Fibroblast of the conjunctiva (primary cell): ENCODE data around the gene PKN1.
"Not testable (repeated sequence)": the region's sequence is repeated elsewhere in the genome, so short reads cannot be mapped to it uniquely, and the experiment has no call there.

ENCODE experiments used
- DNase-seq: peaks from one replicate; pipeline ENCODE4 v3.0.0-alpha.2; 2010; ENCODE audit warnings: low read depth

Gene PKN1

DNA sequence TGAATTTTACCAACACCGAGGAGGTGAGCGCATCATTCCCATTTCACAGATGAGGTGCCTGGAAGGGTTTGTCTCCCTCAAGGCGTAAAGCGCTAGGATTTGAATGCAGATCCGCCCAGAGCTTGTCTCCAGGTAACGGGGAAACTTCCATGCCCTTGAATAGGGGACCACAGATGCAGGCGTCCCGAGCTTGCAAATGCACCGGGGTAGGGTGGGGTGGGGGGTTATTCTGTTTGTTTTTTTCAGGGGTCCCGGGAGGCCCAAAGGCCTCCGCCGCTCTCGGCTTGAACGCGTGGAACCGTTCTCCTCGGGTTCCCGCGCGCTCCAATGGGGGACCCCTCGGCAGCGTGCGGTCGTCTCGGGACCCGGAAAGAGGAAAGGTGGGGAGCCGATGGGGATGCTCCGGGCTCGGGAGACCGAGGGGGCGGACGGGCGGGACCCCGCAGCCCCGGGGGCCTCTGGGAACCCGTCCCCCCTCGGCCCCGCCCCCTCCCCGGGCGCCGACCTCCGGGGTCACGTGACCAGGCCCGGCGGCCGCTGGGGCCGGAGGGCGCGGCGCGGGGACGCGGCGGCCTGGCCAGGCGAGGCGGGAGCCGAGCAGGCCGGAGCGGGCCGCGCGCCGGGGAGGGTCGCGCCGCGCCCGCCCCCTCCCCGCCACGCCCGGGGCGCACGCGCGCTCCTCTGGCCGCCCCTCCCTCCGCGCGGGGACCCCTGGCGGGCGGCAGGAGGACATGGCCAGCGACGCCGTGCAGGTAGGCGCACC lies at the start of gene PKN1:
Gene PKN1, plus strand, starts transcription at position 516 of the 763 bp plus-strand sequence. Its CDS starts 216 bp downstream, at position 732.
- DNase-seq = no peak

DNA sequence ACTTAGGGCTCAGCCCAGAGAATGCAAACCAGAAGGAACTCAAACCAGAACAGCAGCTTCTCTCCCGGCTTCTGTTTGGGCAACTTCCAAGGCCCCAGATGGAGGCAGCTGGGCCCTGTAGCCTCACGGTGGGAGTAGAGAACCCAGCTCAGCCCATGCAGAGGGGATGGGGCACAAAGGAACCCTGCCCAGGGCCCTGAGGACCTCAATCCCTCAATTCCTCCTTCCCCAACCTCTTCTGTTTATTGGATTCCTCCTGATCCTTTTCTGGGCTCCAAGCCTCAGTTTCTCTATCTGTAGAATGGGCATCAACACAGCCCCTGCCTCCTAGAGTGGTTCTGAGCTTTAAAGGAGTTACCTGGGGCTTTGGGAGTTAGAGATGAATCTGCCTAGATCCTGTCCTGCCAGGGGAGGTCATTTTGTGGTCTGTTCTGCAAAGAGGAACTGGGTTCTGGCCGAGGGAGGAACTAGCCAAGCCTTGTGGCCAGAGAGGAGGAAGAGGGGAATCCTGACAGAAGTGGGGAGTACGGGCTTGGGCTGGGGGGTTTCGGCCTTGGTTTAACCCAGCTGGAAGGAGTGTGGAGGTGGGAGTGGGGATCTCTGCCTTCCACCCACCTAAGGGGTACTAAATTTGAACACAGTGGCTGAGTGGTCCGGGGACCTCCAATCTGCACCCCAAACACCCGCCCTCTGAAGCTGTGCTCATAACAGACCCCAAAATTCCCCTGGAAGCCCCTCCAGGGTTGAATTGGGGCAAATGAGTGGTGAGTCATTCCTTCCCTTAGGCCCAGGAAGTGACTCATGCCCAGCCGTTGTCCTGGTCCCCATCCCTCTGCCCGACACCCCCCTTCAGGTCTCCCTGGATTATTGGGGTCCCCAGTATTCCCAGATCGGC lies 49.2 kb upstream of the PKN1 start:
- DNase-seq = no peak

DNA sequence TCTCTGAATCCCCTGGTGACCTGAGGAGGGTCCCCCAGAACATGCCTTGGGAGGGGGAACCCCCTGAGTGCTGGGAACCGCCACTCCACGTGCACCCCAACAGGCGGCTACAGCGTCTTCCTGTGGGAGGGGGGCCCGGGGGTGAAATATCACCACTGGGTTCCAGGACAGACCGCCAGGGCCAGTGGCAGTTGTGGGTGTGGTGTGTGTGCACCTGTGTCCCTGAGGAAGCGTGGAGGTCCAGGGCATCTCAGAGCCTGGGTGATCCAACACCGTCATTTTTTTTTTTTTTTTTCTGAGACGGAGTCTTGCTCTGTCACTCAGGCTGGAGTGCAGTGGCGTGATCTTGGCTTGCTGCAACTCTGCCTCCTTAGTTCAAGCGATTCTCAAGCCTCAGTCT lies 47.6 kb upstream of the PKN1 start:
- no peak for DNase-seq

DNA sequence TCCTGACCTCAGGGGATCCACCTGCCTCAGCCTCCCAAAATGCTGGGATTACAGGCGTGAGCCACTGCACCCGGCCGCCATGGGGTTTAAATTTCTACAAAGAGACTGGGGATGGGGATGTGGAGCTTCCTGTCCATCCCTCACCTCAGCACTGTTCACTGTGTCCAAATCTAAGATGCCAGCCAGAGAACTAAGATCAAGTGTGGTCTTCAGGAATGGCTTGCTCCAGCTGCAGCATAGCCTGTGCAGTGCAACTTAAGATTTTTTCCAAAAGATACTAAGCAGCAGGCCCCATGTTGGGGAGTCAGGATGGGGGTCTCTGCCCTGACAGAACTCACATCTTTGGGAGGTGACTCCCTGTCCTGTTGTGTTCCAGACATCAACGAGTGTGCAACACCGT lies 42.6 kb upstream of the PKN1 start:
- DNase-seq = no peak

DNA sequence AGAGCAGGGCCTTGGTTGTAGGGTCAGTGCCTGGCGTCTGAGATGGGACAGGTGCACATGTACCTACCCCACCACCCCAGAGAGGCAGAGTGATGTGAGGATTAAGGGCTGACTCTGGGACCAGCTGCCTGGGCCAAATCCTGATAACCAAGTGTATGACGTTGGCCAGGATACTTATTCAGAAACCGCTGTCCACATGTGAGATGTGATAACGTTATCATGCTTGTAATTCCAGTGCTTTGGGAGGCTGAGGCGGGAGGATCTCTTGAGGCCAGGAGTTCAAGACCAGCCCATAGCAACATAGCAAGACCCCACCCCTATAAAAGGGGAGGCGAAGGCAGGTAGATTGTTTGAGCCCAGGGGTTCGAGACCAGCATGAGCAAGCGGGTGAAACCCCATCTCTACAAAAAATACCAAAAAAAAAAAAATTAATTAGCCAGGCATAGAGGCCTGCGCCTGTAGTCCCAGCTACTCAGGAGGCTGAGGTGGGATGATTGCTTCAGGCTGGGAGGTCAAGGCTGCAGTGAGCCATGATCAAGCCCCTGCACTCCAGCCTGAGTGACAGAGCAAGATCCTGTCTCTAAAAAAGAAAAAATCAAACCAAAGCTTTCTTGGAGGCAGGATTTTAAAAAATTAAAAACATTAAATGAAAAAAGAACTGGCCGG lies 41.8 kb upstream of the PKN1 start:
- DNase-seq = no peak

DNA sequence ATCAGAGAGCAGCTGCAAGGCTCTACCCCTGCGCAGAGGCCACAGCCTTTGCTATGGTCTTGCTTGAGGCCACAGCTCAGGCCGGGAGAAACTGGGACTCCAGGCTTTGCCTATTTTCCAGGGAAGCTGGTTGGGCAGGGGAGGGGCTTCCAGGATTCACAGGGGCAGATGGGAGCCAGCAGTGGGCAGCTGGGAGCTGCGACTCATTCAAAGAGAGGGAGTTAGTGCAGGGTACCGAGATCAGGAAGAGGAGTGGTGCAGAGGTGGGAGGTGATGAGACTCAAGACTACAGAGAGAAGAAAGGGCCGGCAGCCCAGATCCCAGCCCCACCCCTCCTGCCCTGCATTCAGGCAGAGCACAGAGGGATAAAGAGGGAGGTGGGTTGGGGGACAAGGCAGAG lies 39.8 kb upstream of the PKN1 start:
- DNase-seq = no peak

DNA sequence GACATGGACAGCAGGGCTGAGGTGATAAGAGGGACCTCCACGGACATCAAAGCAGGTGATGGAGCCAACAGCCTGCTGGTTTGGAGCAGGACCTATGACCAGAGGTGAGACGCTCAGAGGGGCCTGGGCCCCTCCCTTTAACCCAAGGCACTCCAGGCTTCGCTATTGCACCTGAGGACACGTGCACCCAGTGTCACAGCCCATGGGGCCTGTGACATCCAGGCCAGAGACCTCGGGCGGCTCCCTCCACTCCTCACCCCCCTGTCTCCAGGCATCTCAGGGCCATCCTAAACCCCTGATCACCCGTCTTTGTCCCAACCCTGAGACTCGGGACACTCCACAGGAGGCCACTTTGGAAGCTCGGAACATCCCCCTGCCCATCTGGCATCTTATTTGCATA lies 38.9 kb upstream of the PKN1 start:
- no peak for DNase-seq

DNA sequence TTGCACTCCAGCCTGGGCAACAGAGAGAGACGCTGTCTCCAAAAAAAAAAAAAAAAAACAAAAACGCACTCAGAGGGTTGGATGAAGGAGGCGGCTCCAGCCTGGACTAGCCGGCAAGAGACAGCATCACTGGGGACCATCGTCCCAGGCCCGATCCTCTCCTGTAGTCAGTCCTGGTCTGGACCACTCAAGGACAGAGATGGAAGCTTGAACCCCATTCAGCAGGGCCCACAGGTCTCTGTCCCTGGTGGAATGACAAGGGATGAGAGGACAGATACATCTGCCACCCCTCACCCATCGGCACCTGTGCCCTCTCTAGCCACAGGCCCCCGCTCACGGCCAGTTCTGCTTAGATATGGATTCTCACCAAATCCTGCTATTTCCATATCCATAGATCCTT lies 37.8 kb upstream of the PKN1 start:
- DNase-seq = no peak

DNA sequence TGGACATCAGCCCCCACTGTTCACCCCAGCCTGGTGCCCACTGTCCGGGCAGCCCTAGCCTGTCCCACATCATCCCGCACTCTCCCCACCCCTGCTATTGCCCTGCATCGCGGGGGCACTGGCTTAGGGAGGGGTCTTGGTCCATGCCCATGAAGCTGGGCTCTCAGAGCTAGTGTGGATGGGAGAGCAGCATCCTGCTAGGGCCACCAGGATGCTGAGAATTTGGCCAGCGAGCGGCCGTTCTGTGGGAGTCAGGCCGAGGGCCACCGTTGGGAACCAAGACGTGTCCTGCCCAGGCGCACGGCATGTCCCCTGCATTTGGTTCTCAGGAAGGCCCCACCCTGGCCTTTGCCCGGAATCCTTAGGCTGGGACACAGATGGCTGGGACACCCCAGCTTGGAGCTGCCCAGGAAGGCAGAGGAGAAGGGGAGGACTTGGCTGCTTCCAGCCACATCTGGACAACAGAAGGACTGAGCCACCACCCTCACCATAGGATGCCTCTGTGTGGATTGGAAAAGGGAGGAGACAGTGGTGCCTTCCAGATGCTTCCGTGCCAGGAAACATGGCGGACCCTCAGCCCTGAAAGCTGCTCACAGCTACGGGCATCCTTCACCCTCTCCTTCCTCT lies 37.3 kb upstream of the PKN1 start:
- DNase-seq = no peak

DNA sequence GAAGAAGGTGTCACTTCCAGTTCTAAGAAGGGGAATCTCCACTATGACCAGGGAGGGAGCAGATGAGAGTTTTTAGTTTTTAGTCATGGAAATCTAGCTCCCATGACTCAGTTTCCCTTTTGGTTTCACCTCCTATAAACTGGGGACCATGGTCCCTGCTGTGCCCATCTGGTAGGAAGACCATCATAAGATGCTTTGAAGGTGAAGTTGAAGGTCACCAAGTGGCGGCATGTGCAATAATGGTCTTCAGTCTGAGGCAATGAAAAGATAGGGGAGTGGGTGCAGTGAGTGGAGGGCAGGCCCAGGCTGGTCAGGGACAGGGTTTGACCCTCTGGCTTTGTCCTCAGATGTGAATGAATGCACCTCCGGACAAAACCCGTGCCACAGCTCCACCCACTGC lies 36.4 kb upstream of the PKN1 start:
- not testable (repeated sequence) for DNase-seq

DNA sequence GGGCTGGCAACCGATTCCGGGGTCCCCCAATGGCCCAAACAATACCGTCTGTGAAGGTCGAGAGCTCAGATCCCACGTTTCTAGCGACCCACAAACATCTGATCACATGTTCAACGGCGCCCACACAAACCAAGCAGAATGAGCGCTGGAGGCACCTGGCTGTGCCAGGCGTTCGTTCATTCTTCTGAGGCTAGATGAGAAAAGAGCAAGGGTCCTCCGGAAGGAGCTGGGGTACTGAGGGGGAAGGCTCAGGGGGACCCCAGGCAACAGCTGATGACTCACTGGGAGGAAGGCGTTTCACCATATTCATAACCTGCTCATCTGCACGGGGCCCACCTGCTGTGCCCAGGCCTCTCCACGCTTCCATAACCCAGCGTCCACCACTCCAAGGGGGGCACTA lies 35.9 kb upstream of the PKN1 start:
- not testable (repeated sequence) for DNase-seq

DNA sequence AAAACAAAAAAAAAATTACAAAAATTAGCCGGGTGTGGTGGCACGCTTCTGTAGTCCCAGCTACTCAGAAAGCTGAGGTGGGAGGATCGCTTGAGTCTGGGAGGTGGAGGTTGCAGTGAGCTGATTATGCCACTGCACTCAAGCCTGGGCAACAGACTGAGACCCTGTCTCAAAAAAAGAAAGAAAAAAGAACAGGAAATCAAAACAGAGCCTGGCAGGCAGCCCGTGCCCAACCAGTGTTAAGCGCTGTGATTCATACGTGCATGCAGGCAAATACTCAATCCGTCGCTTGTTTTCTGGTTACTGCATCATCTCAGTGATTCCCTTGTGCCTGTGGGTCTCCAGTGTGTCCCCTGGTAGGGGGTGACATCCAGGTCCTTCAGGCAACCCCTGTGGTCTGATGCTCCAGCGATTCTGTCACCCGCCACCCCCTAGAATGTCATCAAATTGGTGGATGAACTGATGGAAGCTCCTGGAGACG lies 32.1 kb upstream of the PKN1 start:
- no peak for DNase-seq

DNA sequence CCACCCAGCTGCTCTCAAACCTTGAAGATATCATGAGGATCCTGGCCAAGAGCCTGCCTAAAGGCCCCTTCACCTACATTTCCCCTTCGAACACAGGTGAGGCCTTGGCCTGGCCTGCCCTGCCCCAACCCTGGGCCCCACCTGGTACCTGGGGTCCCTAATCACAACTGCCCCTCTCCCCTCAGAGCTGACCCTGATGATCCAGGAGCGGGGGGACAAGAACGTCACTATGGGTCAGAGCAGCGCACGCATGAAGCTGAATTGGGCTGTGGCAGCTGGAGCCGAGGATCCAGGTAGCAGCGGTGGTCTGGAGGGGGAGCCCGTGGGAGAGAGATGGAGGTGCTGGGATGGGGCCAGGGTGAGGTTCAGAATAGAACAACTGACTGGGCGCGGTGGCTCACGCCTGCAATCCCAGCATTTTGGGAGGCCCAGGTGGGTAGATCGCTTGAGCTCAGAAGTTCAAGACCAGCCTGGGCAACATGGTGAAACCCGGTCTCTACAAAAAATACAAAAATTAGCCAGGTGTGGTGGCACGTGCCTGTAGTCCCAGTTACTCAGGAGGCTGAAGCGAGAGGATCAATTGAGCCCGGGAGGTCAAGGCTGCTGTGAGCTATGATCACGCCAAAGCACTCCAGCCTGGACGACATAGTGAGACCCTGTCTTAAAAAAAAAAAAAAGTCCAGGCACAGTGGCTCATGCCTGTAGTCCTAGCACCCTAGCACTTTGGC lies 31.5 kb upstream of the PKN1 start:
- no peak for DNase-seq

DNA sequence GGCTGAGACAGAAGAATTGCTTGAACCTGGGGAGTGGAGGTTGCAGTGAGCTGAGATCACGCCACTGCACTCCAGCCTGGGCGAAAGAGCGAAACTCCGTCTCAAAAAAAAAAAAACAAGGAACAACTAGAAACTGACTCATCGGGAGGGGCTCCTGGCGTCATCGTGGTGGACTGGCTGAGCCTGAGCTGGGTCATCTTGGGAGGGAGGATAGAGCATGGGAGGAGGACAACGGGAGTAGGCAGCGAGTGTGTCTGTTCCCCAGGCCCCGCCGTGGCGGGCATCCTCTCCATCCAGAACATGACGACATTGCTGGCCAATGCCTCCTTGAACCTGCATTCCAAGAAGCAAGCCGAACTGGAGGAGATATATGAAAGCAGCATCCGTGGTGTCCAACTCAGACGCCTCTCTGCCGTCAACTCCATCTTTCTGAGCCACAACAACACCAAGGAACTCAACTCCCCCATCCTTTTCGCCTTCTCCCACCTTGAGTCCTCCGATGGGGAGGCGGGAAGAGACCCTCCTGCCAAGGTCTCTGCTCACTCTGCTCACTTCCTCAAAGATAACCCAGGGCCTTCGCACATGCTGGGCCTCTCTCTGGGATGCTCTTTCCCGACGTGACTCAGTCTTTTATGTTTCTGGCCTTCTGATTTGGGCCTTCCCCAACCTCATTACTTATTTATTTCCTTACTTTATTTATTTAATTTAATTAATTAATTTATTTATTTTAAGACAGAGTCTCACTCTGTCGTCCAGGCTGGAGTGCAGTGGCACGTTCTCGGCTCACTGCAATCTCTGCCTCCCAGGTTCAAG lies 30.6 kb upstream of the PKN1 start:
- peak; percentile 84 for DNase-seq

DNA sequence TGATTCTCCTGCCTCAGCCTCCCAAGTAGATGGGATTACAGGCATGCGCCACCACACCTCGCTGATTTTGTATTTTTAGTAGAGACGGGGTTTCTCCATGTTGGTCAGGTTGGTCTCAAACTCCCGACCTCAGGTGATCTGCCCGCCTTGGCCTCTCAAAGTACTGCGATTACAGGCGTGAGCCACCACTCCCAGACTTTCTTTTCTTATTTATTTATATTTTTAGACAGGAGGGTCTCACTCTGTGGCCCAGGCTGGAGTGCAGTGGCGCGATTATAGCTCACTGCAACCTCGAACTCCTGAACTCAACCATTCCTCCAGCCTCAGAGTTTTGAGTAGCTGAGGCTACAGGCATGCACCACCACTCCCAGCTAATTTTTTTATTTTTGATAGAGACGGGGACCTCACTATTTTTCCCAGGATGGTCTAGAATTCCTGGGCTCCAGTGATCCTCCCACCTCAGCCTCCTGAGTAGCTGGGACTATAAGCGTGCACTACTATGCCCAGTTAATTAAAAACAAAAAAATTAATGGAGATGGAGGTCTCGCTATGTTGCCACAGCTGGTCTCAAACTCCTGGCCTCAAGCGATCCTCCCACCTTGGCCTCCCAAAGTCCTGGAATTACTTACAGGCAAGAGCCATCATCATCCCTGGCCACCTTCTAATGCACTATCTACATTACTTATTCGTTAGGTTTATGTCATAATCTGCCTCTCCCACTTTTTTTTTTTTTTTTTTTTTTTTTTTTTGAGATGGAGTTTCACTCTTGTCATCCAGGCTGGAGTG lies 29.8 kb upstream of the PKN1 start:
- not testable (repeated sequence) for DNase-seq

DNA sequence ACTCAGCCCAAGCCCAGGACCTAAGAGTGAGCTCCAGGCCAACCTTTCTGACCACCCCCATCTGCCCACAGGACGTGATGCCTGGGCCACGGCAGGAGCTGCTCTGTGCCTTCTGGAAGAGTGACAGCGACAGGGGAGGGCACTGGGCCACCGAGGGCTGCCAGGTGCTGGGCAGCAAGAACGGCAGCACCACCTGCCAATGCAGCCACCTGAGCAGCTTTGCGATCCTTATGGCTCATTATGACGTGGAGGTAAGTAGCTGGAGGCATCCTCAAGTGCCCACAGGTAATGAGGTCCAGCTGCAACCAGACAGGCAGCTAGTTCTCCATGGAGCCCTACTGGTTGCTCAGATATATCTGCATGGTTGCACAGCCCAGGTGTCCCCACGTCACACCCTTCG lies 28.8 kb upstream of the PKN1 start:
- no peak for DNase-seq

DNA sequence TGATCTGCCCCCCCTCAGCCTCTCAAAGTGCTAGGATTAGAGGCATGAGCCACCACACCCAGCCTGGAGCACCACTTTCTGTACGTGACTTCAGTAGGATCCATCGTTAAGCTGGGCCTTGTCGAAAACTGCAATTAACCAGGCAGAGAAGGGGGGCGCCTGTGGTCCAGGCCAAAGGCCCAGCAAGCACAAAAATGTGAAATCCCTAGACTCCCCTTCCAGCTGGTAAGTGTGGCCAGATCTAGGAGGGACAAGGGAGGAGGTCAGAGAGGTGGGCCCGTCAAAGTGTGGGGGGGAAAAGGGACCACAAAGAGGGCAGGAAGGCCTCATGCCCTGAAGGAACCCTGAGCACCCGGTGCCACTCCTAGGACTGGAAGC lies 27.7 kb upstream of the PKN1 start:
- no peak for DNase-seq

DNA sequence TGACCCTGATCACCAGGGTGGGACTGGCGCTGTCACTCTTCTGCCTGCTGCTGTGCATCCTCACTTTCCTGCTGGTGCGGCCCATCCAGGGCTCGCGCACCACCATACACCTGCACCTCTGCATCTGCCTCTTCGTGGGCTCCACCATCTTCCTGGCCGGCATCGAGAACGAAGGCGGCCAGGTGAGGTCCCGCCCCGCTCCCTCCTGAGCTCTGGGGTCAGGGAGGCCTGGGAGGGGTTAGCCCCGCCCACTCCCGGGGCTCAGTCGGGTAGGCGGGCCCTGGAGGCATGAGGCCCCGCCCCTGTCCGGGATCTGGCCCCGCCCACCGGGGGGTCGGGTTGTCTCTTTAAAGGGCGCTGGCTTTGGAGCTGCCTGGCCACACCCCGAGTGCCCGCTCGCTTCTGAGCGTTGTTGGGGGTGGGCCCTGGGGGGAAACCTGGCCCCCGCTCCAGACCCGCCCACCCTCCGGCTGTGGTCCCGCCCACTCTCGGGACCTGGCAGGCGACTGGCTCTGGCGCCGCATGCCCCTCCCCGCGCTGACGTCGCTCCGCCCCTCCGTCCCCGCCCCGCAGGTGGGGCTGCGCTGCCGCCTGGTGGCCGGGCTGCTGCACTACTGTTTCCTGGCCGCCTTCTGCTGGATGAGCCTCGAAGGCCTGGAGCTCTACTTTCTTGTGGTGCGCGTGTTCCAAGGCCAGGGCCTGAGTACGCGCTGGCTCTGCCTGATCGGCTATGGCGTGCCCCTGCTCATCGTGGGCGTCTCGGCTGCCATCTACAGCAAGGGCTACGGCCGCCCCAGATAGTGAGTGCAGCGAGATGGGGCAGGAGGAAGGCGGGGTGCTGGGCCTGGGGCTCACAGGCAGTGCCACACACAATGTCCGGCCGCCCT lies 27.1 kb upstream of the PKN1 start:
- DNase-seq = peak; percentile 86
